Loucy (cell line): ENCODE results near the gene TNFSF12.

ENCODE experiments used
- H2AFZ ChIP-seq: fragments of 200-600 bp; sonication (generic); 2 replicates; pipeline ENCODE4 v1.6.0; 2016; ENCODE audit warnings: antibody characterized with exemption, mild to moderate bottlenecking, low read length, moderate library complexity
- H3F3A ChIP-seq: fragments of 200-600 bp; 2 replicates; pipeline ENCODE4 v1.6.0; 2016; ENCODE audit warnings: antibody characterized with exemption, low read depth, mild to moderate bottlenecking
- H3K27me3 ChIP-seq: fragments of 200-600 bp; sonication (generic); 2 replicates; pipeline ENCODE4 v1.6.1; 2014; ENCODE audit warnings: low read length, mild to moderate bottlenecking; ENCODE audit not compliant: insufficient read depth, poor library complexity, severe bottlenecking
- H3K36me3 ChIP-seq: fragments of 200-600 bp; sonication (generic); 2 replicates; pipeline ENCODE4 v1.6.1; 2016; ENCODE audit warnings: low read length; ENCODE audit not compliant: insufficient read depth
- H3K4me1 ChIP-seq: fragments of 200-600 bp; sonication (generic); 2 replicates; pipeline ENCODE4 v1.5.1; 2014; ENCODE audit warnings: low read length, mild to moderate bottlenecking; ENCODE audit not compliant: insufficient read depth, poor library complexity, severe bottlenecking
- H3K4me2 ChIP-seq: fragments of 200-600 bp; sonication (generic); 2 replicates; pipeline ENCODE4 v1.6.0; 2014; ENCODE audit warnings: antibody characterized with exemption, low read length, low read depth, mild to moderate bottlenecking; ENCODE audit not compliant: poor library complexity, severe bottlenecking
- H3K4me3 ChIP-seq: fragments of 200-600 bp; sonication (generic); 2 replicates; pipeline ENCODE4 v1.5.1; 2014; ENCODE audit warnings: low read length, mild to moderate bottlenecking, mixed read lengths; ENCODE audit not compliant: poor library complexity, severe bottlenecking
- H3K79me2 ChIP-seq: fragments of 200-600 bp; sonication (generic); 2 replicates; pipeline ENCODE4 v1.6.1; 2014; ENCODE audit warnings: low read length; ENCODE audit not compliant: insufficient read depth
- H3K9ac ChIP-seq: fragments of 200-600 bp; sonication (generic); 2 replicates; pipeline ENCODE4 v1.6.0; 2014; ENCODE audit warnings: mild to moderate bottlenecking, low read depth, low read length, moderate library complexity; ENCODE audit not compliant: poor library complexity, severe bottlenecking
- H3K9me2 ChIP-seq: fragments of 200-600 bp; sonication (generic); replicated peaks from 2 replicates; pipeline ENCODE4 v1.6.1; 2016; ENCODE audit warnings: low read depth, low read length, mixed read lengths
- H3K9me3 ChIP-seq: fragments of 200-600 bp; sonication (generic); 2 replicates; pipeline ENCODE4 v1.6.1; 2014; ENCODE audit warnings: mild to moderate bottlenecking, antibody characterized with exemption, low read length, low read depth; ENCODE audit not compliant: insufficient read depth
- H4K20me1 ChIP-seq: fragments of 200-600 bp; sonication (generic); 2 replicates; pipeline ENCODE4 v1.6.0; 2014; ENCODE audit warnings: antibody characterized with exemption, low read length, mild to moderate bottlenecking; ENCODE audit not compliant: insufficient read depth, poor library complexity, severe bottlenecking
- CTCF ChIP-seq: fragments of 200-600 bp; sonication (generic); conservative IDR thresholded peaks from 2 replicates; pipeline ENCODE4 v1.5.1; 2014; ENCODE audit warnings: mild to moderate bottlenecking, antibody characterized with exemption, low read length
- EZH2phosphoT487 ChIP-seq: fragments of 200-600 bp; IDR thresholded peaks from 2 replicates; pipeline ENCODE4 v1.6.1; 2018; ENCODE audit warnings: antibody characterized with exemption, mild to moderate bottlenecking, moderate library complexity, borderline replicate concordance

Gene TNFSF12

GRCh38 chr17:7530023-7530900 is 18.6 kb upstream of the TNFSF12 start:
- H3K36me3 ChIP-seq, result no peaks in the 10 kb centered on the region
- H3K27me3 ChIP-seq, result no peaks in the 10 kb centered on the region
- no peaks in the 10 kb centered on the region for H3K9me2 ChIP-seq
- H3K4me2 ChIP-seq, result no peak overlapping the region
- no peaks in the 10 kb centered on the region for H3K79me2 ChIP-seq
- no peak overlapping the region for H2AFZ ChIP-seq
- no peak overlapping the region for H3K4me3 ChIP-seq
- H3K4me1 ChIP-seq, result no peaks in the 10 kb centered on the region
- no peaks in the 10 kb centered on the region for H4K20me1 ChIP-seq
- TF ChIP-seq EZH2phosphoT487, result no peak
- no peak for TF ChIP-seq CTCF
- no peaks in the 10 kb centered on the region for H3F3A ChIP-seq
- no peaks in the 10 kb centered on the region for H3K9me3 ChIP-seq
- no peak overlapping the region for H3K9ac ChIP-seq

- H3K9me2 ChIP-seq, result no peaks in the 10 kb centered on the region
- TF ChIP-seq CTCF, result no peak
- no peak for TF ChIP-seq EZH2phosphoT487
- no peak overlapping the region for H3K4me2 ChIP-seq
- no peak overlapping the region for H3K4me3 ChIP-seq
- no peaks in the 10 kb centered on the region for H3K27me3 ChIP-seq
- no peaks in the 10 kb centered on the region for H4K20me1 ChIP-seq
- H3K4me1 ChIP-seq, result no peaks in the 10 kb centered on the region
- no peak overlapping the region for H3K9ac ChIP-seq
- no peaks in the 10 kb centered on the region for H3K79me2 ChIP-seq
- peaks cover 4% of the 10 kb centered on the region; the same call in 1 of the 2 replicates for H3K9me3 ChIP-seq
- H2AFZ ChIP-seq, result no peak overlapping the region
- no peaks in the 10 kb centered on the region for H3K36me3 ChIP-seq
- no peaks in the 10 kb centered on the region for H3F3A ChIP-seq
These were observed 10.8 kb upstream of the TNFSF12 start for GRCh38 chr17:7538050-7538449.

GRCh38 chr17:7538891-7539545 is 9.8 kb upstream of the TNFSF12 start:
- no peak overlapping the region for H3K9ac ChIP-seq
- no peaks in the 10 kb centered on the region for H3F3A ChIP-seq
- no peaks in the 10 kb centered on the region for H3K4me1 ChIP-seq
- no peaks in the 10 kb centered on the region for H3K9me2 ChIP-seq
- no peaks in the 10 kb centered on the region for H3K79me2 ChIP-seq
- TF ChIP-seq EZH2phosphoT487, result no peak
- no peak for TF ChIP-seq CTCF
- no peak overlapping the region for H3K4me3 ChIP-seq
- peaks cover 4% of the 10 kb centered on the region; the same call in 1 of the 2 replicates for H3K9me3 ChIP-seq
- no peaks in the 10 kb centered on the region for H3K36me3 ChIP-seq
- no peaks in the 10 kb centered on the region for H3K27me3 ChIP-seq
- H2AFZ ChIP-seq, result no peak overlapping the region
- no peaks in the 10 kb centered on the region for H4K20me1 ChIP-seq
- H3K4me2 ChIP-seq, result no peak overlapping the region
